A549 (cell line): ENCODE measurements around the gene GNG10.

Source experiments
- CTCF ChIP-seq: fragments of >200 bp; sonication (Bioruptor Twin); formaldehyde crosslinking; IDR thresholded peaks from 3 replicates; pipeline ENCODE4 v1.5.1; 2016
- EP300 ChIP-seq, 2 experiments: fragments of >200 bp; sonication (Bioruptor Twin); formaldehyde crosslinking; IDR thresholded peaks; 2 replicates in 1 of 2; 3 replicates in 1 of 2; pipeline ENCODE4 v1.6.1; 2016 to 2017
- NPAS2 ChIP-seq: fragments of 250-450 bp; sonication (Bioruptor Pico); IDR thresholded peaks from 2 replicates; pipeline ENCODE4 v1.8.0; 2022; ENCODE audit warnings: mild to moderate bottlenecking, moderate library complexity, borderline replicate concordance
- RAD21 ChIP-seq, 2 experiments: fragments of >200 bp in 1 of 2; sonication (Bioruptor Twin) in 1 of 2; formaldehyde crosslinking in 1 of 2; IDR thresholded peaks in 1 of 2; conservative IDR thresholded peaks in 1 of 2; 2 replicates in 1 of 2; 3 replicates in 1 of 2; pipeline ENCODE4 v1.6.1; 2012 to 2018; ENCODE audit warnings: inconsistent platforms in 1 of 2

DNA sequence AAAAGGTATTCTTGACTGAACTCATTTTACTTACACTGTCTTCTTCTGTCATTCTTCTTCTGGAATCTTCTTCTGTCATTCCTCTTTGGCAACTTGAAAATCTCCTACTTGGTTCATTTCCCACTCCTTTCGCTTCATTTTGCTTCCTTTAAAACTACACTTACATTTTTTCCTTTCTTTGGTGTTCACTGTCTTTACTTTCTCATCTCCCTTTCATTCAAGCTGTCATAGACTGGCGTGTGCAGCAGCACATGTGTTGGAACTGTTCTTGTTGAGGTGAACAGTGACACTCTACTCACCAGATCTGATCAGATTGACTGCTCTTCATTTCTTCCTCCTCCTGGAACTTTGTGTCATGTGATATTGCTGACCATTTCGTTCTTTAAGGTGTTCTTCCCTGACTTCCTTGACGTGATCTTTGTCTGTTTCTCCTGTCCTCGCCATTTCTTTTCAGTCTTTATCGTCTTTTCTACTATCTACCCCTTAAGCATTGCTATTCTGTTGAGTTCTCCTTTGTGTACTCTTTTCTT, 23.9 kb upstream of the GNG10 start:
- TF ChIP-seq RAD21 (conservative IDR thresholded peaks at IDR 0.05 in 1 of 2, IDR thresholded peaks at IDR 0.05 in 1 of 2) (no peak), EP300 (IDR thresholded peaks at IDR 0.05) (no peak), CTCF (no peak), NPAS2 (CRISPR knock-in tag) (no peak)
